Muscle of arm (tissue), 12 donors: Measurements from ENCODE around the gene RND3. TPM values are rescaled to one million over a fixed set of nuclear protein-coding genes. Genes with fewer than 3 reads are reported as not detected.

Experiments used
- DNase-seq: peaks from one replicate; pipeline ENCODE4 v3.0.0-alpha.2; 2013
- polyA plus RNA-seq, 12 donors: library from polyadenylated mRNA; unstranded; fragments of 120-200 nt; gene quantifications; one replicate each; pipeline ENCODE4 v1.2.1, GENCODE V29; 2013; ENCODE audit not compliant: insufficient read length in 12 of 12

Gene RND3
- polyA plus RNA-seq, 12 donors, result 37.5 to 139 (median 62.1) TPM; not detected in 1

DNA sequence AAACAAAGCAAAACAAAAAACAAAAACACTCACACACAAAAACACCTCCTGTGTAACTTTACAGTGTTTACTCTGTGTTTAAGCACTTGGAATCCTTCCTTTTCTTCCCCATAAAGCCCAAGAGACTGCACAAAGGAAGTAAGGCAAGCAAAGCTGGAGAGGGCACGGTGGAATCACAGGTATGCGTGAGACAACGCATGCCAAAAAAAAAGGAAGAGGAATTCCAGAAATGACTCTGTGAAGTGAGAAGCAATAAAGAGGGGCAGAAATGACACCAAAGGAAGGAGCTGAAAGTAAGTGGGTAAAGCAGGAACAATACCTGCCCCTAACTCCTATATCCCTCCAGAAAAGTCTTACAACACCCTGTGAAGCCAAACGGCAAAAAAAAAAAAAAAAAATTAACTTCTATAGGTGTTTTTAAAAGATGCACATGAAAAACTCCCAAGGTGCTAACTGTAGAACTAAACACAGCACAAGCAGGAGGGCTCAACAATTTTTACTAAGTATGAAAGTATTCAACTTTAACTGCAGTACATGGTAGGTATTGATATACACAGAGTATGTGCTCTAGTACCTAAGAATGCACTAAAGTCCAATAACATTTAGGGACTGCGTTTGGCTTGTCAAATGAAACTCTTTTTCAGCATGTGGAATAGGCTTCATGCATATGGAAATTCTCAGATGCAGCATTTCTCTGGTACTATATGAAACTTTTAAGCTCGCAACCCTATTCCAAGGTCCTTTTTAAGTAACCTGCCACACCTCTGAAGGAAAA, 9.1 kb downstream of the RND3 start:
- DNase-seq, result no peak

DNA sequence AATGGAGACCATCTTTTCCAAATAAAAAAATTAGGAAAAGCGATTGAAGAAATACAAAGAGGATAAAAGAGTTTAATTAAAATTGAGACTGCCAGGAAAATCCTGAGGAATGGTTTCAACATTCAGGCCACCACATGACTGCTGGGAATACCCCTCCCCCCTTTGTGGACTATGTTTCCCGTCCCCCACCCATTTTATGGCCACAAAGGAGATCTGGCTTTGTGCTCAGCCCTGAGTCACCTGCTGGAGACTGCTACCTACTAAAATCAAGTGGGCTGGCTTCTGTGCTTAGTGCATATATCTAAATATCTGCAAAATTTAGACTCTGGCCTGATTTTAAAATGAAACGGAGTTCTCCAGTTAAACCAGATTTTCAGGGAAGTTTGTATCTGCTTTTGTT, 10.1 kb downstream of the RND3 start:
- DNase-seq, result no peak

DNA sequence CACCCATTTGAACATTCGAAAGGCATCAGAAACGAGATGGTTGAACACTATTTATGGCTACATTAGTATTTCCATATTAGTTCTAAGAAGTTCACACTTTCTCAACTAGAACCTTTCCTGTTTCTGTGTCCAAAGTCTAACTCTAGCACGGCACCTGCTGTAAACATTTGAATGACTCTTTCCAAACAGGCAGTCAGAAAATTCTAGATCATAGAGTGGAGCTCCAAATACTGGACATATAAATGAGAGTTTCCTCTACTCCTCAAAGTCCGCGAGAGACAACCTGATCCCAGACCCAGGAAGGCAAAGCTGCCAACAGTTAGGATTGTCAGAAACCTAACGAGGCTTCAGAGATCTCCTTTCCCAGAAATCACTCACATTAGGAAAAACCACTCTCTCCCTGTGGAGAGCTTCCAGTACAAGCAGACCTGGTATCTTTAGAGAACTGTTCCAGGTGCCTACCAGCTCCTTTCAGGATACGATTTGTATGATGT, 10.6 kb downstream of the RND3 start:
- DNase-seq, result no peak

DNA sequence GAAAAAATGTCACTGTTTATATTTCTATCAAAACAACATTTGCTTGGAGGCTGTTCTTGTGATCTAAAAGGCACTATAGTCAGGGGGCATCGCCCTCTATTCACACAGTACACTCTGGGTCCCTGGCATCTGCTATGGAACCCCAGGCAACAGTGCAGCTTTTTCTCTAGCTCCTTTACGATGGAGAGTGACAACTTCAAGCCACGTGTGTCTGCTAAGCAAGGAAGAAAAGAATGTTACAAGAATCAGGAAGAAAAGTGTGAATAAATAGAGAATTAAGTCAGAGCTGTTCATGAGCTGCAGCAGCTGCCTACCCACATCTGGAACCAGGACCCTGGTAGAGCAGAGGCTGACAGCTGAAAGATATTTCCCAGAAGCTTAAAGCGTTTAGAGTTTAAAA, 11.2 kb downstream of the RND3 start:
- DNase-seq, result no peak

DNA sequence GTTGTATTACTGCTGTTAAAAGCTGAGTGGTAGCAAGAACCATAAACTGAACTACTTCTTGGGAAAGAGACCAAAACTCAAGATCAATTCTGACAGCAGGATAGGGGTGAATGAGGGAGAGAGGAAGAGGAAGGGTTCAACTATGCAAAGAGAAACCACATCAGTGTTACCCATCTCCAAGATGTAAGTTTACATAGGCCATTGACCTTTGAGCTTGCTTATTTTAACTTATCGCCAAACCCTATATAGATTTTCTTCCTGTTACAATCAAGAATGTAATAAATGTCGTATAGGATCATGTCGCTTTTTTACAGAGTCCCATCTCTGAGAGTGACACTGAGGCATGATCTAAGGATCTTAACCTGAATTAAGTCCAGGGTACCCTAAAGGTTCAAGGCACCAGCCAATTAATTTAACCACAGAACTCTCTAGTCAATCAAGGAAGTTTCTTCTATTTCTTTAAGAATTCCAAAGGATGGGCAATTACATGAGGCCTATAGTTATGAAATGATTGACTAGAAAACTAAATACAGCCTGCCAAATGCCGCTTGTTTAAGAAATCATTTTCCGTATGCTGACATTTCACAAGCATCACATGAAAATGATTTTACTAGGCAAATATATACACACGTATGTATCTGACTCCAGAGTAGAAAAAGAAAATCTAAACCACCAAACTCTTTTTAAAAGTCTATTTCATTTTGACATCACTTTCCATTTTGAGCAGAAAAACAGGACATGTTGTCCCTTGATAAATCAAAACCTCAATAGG, 11.8 kb downstream of the RND3 start:
- DNase-seq, result no peak

DNA sequence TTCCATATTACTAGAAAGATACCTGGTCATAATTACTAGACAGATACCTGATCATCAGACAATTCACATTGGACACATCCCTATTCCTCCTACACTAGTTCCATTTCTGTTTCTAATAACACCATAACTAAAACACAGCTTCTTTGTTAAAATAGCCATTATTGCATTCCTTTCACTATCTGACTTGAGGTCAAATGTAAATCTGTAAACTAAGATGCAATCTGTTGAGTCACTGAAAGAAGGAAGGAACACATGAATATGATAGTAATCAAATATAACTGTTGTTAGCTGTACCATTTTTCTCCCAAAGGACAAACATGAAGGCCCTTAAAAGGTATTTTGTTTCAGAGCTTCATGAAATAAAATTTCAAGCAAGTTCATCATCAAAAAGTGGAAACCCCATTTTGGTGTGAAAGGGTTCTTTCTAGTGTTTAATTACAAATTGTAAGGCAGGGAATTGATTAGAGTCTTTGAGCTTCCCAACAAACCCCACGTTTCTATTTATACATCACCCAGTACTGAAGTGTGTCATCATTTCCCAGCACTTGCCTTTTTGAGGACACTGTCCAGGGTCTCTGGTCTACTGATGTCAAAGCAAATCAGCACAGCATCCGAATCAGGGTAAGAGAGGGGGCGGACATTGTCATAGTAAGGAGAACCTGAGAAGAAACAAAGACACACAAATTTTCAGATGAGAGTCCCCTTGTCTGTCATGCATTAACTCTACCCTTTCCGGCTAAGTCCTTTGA, 13.0 kb downstream of the RND3 start:
- DNase-seq, result no peak

DNA sequence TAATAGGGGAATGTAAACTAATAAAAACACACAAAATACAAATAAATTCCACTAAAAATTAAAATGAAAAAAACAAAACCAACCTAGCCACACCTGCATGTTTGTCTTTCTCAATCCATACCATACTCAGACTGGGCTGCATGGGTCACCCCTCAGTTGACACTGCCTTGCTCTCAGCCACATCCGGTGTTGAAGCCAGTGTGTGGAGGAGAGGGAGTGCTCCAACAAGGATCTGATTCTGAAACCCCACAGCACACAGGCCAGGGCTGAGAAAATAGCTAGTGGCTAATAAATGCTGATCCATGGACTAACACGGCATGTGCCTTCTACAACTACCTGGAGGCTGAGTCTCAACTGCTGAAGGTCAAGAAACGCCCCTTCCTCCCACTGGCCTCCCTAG, 13.7 kb downstream of the RND3 start:
- DNase-seq, result no peak

DNA sequence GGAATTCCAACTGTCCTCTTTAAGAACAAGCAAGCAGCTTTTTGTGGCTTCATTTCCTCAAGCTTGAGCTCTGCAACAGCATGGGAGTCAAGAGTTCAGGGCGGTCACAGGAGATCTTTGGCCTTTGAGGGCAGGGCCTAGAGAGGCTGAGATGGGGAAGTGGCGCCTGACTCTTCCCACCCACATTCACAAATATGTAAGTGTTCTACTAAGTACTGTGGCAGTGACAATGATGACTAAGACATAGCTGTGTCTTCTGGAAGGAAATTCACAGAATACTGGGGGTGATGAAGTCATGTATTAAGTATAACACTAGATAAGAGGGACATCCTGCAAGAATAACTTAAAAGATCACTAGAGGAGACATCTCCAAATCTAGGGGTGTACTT, 15.0 kb downstream of the RND3 start:
- DNase-seq, result no peak

DNA sequence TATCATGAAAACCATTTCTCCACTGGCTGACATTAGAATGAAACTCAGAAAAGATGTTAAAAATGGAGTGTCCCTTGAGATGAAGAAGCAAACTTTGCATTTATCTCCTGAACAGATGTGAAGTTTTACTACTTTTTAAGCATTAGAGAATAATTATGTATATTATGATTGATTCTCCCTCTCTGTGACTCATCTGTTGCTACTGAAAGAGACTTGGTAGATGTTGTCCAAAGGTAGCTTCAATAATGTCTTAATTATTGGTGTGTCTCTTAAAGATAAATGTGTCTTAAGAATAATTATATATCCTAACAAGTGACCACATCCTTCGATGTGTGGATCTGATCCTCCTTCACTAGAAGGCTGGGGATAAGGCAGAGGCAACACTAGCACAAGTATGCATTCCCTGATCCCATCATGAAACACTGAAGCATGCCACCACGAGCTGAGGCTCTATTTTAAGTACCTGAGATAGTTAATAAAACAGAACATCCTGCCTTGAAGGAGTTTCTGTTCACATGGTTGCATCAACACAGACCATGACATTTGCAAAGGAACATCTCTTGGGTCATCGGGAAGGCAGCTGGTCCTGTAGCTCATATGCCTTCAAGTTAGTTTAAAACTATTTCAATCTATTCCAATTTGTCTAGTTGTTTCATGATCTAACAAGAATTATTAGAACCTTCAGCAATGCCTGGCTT, 15.5 kb downstream of the RND3 start:
- DNase-seq, result no peak

DNA sequence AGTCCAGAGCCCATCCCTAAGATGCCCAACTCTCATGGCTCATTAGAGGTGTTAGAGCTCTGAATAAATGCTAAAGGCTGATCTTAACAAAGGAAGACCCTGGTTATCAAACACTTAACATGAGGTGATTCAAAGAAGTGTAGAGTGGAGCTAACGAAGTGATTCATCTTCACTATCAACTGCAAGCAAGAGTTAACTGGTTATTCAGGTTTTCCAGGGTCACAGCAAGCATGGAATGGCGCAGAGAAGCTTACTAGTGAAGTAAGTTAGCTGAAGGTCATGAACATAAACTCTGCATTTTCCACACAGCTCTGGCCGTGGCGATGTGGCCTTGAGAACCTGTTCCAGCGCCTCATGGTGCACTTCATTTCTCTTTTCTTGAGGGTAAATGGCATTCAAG, 17.0 kb downstream of the RND3 start:
- no peak for DNase-seq

DNA sequence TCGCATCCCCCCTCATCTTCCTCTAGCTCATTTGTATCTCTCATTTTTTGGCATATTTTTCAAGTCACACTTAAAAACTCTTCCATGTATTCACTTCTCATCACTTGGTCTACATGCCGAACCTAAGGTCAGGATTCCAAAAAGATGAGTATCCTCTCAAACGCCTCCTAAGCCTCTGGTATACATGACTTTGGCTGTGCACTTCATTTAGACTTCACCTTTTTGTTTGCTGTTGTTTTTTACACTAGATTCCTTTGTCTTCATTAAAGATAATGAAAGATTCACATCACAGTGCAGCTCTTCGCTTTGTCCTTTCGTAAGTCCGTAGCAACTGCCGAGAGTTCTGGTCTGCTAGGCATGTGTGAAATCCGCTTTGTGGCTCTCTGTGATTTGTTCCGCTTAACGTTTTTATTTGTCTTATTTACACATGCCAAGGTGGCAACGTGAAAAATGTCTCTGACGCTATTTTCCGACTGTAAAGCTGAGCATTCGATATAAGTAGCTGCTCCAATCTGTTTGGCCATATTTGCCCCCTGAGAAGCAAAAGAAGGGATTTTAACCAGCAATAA, 17.7 kb downstream of the RND3 start:
- no peak for DNase-seq

DNA sequence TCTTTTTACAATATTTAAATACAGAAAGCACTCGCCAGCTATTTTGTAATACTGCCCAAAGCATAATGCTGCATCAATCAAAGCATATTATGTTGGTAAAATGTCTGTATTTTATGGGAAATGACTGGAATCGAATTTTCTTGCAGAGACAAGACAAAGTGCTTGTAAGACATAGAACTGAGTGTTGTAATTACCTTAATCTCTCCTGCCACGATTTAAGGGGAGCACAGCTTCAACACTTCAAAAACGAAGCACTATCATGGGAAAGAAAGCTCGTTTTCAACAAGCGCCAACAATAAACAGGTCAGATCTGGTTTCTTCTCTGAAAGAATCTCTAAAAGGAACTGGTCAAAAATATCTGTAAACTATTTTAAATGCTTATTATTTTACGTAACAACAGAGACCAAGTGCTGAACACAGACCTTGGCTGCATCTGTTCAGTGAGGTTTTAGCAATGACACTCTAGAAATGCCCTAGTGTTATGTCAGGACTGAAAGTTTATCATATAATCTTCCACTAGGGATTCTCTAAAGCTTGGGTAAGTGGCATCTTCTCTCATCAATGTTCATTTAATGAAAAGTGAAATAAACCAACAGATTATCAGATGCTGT, 19.0 kb downstream of the RND3 start:
- no peak for DNase-seq

DNA sequence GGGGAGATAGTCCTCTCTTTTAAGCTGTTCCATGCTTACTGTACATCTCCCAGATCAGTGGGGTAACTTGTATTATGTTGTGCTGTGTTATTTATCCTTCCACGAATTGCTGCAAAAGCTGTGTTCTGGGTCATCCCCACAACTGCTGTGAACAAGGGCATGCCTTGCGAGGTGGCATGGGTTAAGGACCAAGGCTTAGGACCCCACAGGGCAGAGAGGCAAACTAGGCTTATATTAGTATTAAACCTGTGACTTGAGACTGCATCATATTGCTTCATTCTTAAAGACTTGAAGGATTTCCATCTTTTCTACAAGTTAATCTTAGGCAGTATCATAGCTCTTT, 19.9 kb downstream of the RND3 start:
- no peak for DNase-seq

DNA sequence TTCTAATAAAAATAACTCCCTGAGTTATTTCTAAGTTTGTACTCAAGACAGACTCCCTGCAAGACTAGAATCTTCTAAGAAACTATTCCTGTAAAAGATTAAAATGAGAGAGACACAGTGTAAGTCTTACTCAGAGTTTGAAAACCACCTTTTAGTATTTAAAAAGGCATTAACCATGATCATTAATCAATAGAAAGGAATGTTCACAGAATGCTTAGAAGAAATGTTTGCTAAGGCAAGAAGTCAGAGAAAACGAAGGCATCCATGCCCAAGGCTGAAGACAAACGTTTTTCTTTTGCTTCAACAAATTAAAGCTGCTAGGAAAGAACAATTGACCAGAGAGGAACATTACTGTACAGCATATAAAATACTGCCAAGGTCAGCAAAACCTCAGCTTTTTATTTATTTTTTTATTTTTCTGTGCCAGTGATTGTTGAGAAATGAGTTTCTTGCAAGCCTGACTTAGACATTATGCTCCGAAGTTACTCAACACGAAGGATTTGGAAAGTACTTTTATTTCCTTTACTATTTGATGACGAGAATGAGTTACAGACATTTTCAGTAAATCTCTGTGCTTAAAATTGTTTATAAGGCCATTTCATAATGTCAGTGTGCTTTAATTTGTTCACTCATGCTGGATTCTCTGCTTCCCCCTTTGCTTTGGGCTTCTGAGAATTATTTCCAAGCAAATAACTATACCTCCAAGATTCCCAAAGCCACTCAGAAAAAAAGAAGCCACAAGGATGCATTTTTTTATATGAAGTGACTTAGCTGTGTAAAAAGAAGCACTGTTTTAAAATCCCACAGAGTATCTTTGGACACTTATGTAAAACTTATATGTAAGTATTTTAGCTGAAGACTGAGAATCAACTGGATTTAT, 20.5 kb downstream of the RND3 start:
- DNase-seq, result no peak

DNA sequence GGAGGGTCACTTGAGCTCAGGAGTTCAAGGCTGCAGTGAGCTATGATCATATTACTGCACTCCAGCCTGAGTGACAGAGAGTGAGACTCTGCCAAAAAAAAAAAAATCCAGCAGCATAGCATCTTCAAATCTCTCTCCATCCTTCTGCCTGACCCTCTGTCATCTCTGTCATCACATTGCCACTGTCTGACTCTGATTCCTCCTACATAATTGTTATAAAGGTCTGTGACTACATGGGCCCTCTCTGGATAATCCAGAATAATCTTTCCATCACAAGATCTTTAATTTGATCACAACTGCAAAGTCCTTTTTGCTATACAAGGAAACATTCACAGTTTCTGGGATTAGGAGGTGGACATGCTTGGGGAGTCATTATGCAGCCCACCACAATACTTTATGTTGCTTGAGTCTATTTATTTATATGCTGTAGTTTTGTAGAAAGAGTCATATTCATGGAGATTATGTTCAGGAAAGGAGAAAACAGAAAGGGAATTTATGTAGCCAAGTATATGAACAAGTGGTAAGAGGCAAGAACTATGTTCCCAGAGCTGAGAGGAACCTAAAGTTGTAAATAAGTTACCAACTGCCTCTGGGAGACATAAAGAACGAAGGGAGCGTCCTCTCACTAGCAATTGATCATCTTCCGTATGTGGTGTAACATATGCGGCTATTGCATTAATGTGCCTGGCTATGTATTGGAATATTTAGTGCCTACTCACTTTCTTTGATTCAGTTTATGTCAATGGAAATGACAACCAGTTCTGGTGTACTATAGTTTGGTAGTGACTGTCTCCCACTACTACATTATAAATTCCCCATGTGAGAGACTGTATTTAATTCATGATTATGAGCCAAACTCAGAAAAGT, 21.5 kb downstream of the RND3 start:
- no peak for DNase-seq

DNA sequence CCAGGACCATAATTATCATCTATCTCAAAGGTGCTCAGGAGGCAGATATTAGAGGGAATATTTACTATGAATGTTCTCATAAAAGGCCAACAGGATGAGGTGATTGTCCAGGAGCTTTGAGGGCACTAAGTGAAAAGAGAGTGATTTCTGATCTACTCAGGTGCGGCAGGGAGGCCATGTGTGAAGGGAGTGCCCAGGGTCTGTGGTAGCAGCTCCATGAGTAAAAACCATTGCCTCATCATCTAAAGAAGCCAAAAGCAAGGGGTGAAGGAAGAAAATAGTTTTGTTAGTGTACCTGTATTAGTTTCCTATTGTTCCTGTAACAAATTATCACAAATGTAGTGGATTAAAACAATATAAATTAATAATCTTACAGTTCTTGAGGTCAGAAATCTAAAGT, 22.5 kb downstream of the RND3 start:
- no peak for DNase-seq

DNA sequence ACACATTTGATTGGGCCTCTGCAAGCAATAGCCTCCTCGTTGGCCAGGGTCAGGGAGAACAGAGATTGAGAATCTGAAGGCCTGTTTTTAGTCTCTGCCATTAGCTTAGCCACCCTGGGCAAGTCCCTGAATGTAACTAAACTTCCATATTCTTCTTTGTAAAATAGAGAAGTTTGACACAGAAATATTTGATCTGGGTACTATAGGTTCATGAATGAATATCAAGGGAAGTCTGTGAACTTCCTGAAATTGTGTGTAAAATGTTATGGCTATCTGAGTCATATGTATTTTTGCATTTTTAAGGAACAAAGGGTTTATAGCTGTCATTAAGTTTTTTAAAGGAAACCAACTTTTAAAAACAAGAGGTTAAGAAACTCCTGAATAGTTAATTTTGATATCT, 23.2 kb downstream of the RND3 start:
- DNase-seq, result no peak

DNA sequence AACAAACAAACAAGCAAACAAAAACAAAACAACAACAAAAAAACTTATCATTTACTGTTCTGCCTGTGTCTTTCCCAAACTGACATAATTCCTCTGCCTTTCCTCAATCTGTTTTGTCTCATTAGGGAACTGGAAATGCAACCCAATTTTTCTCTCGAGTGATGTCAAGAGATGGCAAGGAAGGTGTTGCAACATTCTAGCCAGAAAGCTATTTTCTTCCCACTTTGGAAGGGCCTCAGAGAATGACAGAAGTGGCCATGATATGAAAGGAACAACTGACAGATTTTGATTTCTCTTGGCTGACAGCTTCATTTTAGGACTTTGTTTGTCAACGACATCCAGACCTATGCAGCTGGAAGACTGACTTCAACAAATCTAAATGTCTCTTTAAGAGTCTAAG, 24.7 kb downstream of the RND3 start:
- DNase-seq, result no peak

DNA sequence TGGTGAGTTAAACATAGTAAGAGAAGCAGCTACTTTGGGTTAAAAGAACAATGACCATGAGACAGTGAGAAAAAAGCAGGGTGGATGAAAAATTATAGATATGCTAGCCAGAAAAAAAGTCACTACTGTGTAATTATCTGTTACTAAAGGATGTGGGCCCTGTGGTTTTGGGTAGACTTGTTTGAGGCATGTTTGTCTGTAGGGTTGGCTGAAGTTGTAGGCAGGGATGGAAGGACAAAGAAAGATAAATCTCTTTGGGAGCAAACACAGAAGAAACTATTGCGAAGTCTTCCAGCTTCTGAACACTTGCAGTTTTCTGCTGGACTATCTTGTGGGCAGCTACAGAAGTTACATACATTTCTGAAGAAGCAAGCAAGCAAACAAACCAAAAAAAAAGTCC, 28.2 kb downstream of the RND3 start:
- no peak for DNase-seq
